MM.1S (cell line): ENCODE results near the gene BBS2.

ENCODE experiments used
- CTCF ChIP-seq: fragments of 300-600 bp; sonication (generic); IDR thresholded peaks from 2 replicates; pipeline ENCODE4 v1.5.1; 2016; ENCODE audit warnings: antibody characterized with exemption, low read length, mixed read lengths
- EZH2 ChIP-seq: fragments of 300-600 bp; sonication (generic); optimal IDR thresholded peaks from 2 replicates; pipeline ENCODE3; 2017; ENCODE audit warnings: low read depth, mild to moderate bottlenecking, antibody characterized with exemption, low read length, mixed read lengths

GRCh38 chr16:56551796-56552738 lies 32.2 kb upstream of the BBS2 start:
- TF ChIP-seq CTCF (no peak), EZH2 (no peak)
